Esophagus muscularis mucosa (tissue), 4 donors: ENCODE measurements around the gene AUTS2. TPM values are rescaled to one million over a fixed set of nuclear protein-coding genes. Genes with fewer than 3 reads are reported as not detected.

Experiments used
- DNase-seq: peaks from one replicate; pipeline ENCODE4 v3.0.0-alpha.2; 2017; ENCODE audit errors: extremely low spot score
- H3K27ac ChIP-seq, 4 donors: fragments of 200-600 bp; sonication (generic); replicated peaks in 1 of 4; 1 replicate in 3 of 4; 2 replicates in 1 of 4; pipeline ENCODE4 v1.5.1; 2016 to 2019; ENCODE audit warnings: mild to moderate bottlenecking in 1 of 4
- H3K27me3 ChIP-seq, 4 donors: fragments of 200-600 bp; sonication (generic); one replicate each; pipeline versions ENCODE4 v1.5.1 to v1.6.0; 2016 to 2019
- H3K36me3 ChIP-seq, 4 donors: fragments of 200-600 bp; sonication (generic); one replicate each; pipeline ENCODE4 v1.5.1; 2016 to 2019
- H3K4me1 ChIP-seq, 4 donors: fragments of 200-600 bp; sonication (generic); one replicate each; pipeline ENCODE4 v1.5.1; 2016 to 2019
- H3K4me3 ChIP-seq, 4 donors: fragments of 200-600 bp; sonication (generic); 1 replicate in 2 of 4; 2 replicates in 2 of 4; pipeline ENCODE4 v1.5.1; 2016 to 2019; ENCODE audit warnings: mild to moderate bottlenecking in 4 of 4, moderate library complexity in 1 of 4
- H3K9me3 ChIP-seq, 4 donors: fragments of 200-600 bp; sonication (generic); 1 replicate in 3 of 4; 2 replicates in 1 of 4; pipeline ENCODE4 v1.5.1; 2016 to 2019
- CTCF ChIP-seq, 3 experiments: fragments of 200-600 bp in 2 of 3; fragments of 450-650 bp in 1 of 3; sonication (generic) in 2 of 3; IDR thresholded peaks; one replicate each; pipeline ENCODE4 v1.5.1; 2017 to 2019; ENCODE audit warnings: antibody characterized with exemption in 3 of 3, mild to moderate bottlenecking in 2 of 3, moderate library complexity in 1 of 3
- EP300 ChIP-seq: sonication (generic); formaldehyde crosslinking; IDR thresholded peaks from one replicate; pipeline ENCODE4 v1.6.1; 2017; ENCODE audit warnings: antibody characterized with exemption
- POLR2A ChIP-seq: fragments of 450-650 bp; IDR thresholded peaks from one replicate; pipeline ENCODE4 v1.6.1; 2017; ENCODE audit warnings: antibody characterized with exemption, moderate library complexity, mild to moderate bottlenecking, low read depth
- POLR2AphosphoS5 ChIP-seq, 2 donors: sonication (generic); formaldehyde crosslinking; IDR thresholded peaks; one replicate each; pipeline ENCODE4 v1.6.1; 2017; ENCODE audit warnings: antibody characterized with exemption in 2 of 2
- WGBS: methylation state at CpG from one replicate; pipeline ENCODE4 v1.1.5; 2018; 5-methylcytosine and 5-hydroxymethylcytosine counted together
- intact Hi-C: fragments of 100-400 bp; cut with DNase I; formaldehyde crosslinking; loops from one replicate; pipeline ENCODE4 v1.15.1; 2023
- total RNA-seq, 4 donors: library from RNA; depleted of rRNA; stranded (reverse); fragments of >200 nt; gene quantifications; one replicate each; pipeline versions ENCODE4 v1.1.0 to v1.2.1, GENCODE V29; 2016

AUTS2 gene
- total RNA-seq, 4 donors from 2014 or later: 18.5 to 44.9 (median 34.2) TPM

DNA sequence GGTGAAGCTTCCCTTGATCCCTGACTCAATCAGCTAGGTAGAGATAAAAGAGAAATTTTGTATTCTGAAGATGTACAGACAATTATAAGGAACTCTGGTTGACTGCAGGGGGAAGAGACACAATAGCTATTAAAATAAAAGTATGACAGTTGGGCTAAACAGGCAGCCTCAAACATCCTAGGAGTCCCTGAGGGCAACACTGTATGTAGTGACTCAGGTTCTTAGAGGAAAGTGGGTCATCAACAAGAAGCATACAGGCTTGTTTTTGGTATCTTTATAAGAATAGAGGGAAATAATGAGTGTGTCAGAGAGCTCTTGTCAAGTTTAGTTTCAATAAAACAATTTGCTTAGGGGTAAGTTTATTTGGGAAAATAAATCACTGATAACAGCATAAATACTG lies 150.3 kb downstream of the AUTS2 start:
- Histone ChIP-seq H3K27me3 (no peaks in the 10 kb centered on the region), H3K4me1 (peaks cover 3 to 49% (median 12%) of the 10 kb centered on the region in 4 donors), H3K27ac (no peak overlapping the region), H3K9me3 (no peaks in the 10 kb centered on the region), H3K36me3 (no peaks in the 10 kb centered on the region), H3K4me3 (no peak overlapping the region)
- intact Hi-C loops: no loop called here
- no peak for DNase-seq
- no peak for TF ChIP-seq POLR2AphosphoS5 (IDR thresholded peaks at IDR 0.05)
- TF ChIP-seq EP300: no peak
- TF ChIP-seq CTCF (IDR thresholded peaks at IDR 0.05): no peak
- no peak for TF ChIP-seq POLR2A

- no peak overlapping the region for H3K4me3 ChIP-seq
- intact Hi-C loops: no loop called here
- H3K27ac ChIP-seq: no peak overlapping the region
- no peaks in the 10 kb centered on the region for H3K9me3 ChIP-seq
- peaks cover 3 to 50% (median 4%) of the 10 kb centered on the region in 4 donors for H3K4me1 ChIP-seq
- TF ChIP-seq EP300 (no peak), CTCF (IDR thresholded peaks at IDR 0.05) (no peak), POLR2A (no peak), POLR2AphosphoS5 (IDR thresholded peaks at IDR 0.05) (no peak)
- H3K27me3 ChIP-seq: no peaks in the 10 kb centered on the region
- no peak for DNase-seq
- H3K36me3 ChIP-seq: no peaks in the 10 kb centered on the region
- 92% methylated on average over 7 of the region's 7 CpGs for WGBS
These were observed 151.2 kb downstream of the AUTS2 start for GRCh38 chr7:69749372-69749979.

GRCh38 chr7:69749994-69750393 lies 151.7 kb downstream of the AUTS2 start:
- H3K9me3 ChIP-seq: no peaks in the 10 kb centered on the region
- WGBS: 92% methylated on average over 4 of the region's 4 CpGs
- H3K4me1 ChIP-seq: peaks cover 3 to 46% (median 4%) of the 10 kb centered on the region in 4 donors
- no peaks in the 10 kb centered on the region for H3K36me3 ChIP-seq
- no peak overlapping the region for H3K27ac ChIP-seq
- TF ChIP-seq POLR2AphosphoS5 (IDR thresholded peaks at IDR 0.05): no peak
- TF ChIP-seq CTCF (IDR thresholded peaks at IDR 0.05): no peak
- TF ChIP-seq POLR2A: no peak
- no peak for TF ChIP-seq EP300
- no peaks in the 10 kb centered on the region for H3K27me3 ChIP-seq
- no peak overlapping the region for H3K4me3 ChIP-seq
- intact Hi-C loops: no loop called here
- no peak for DNase-seq

GRCh38 chr7:69751026-69751425 lies 152.8 kb downstream of the AUTS2 start:
- TF ChIP-seq POLR2AphosphoS5 (IDR thresholded peaks at IDR 0.05) (no peak), POLR2A (no peak), EP300 (no peak), CTCF (IDR thresholded peaks at IDR 0.05) (no peak)
- Histone ChIP-seq H3K4me3 (no peak overlapping the region), H3K9me3 (no peaks in the 10 kb centered on the region), H3K36me3 (no peaks in the 10 kb centered on the region), H3K4me1 (peaks cover 3 to 48% (median 8%) of the 10 kb centered on the region in 4 donors), H3K27me3 (no peaks in the 10 kb centered on the region), H3K27ac (no peak overlapping the region)
- no peak for DNase-seq
- intact Hi-C loops: no loop called here
- WGBS: 71% methylated on average over 1 of the region's 1 CpG

- peaks cover 8 to 67% (median 33%) of the 10 kb centered on the region in 4 donors for H3K4me1 ChIP-seq
- no peak overlapping the region for H3K4me3 ChIP-seq
- TF ChIP-seq CTCF (IDR thresholded peaks at IDR 0.05): no peak
- no peak for TF ChIP-seq POLR2AphosphoS5 (IDR thresholded peaks at IDR 0.05)
- no peak for TF ChIP-seq EP300
- no peak for TF ChIP-seq POLR2A
- no peaks in the 10 kb centered on the region for H3K36me3 ChIP-seq
- intact Hi-C loops: no loop called here
- H3K27me3 ChIP-seq: no peaks in the 10 kb centered on the region
- DNase-seq: no peak
- 50% methylated on average over 2 of the region's 2 CpGs for WGBS
- no peak overlapping the region for H3K27ac ChIP-seq
- no peaks in the 10 kb centered on the region for H3K9me3 ChIP-seq
These were observed 155.7 kb downstream of the AUTS2 start for GRCh38 chr7:69753981-69754380.
